ENCODE results near the gene RO60. TPM values are rescaled to one million over a fixed set of nuclear protein-coding genes. Genes with fewer than 3 reads are reported as not detected.
"Not testable (repeated sequence)": the region's sequence is repeated elsewhere in the genome, so short reads cannot be mapped to it uniquely, and the experiment has no call there.

Gene RO60
- polyA plus RNA-seq, 1 of the 3 experiments (the other 2 are of a cell fraction) = 6.4 TPM

- no peak for DNase-seq
- Histone ChIP-seq H3F3A (replicated peaks; ENCODE audit: insufficient read depth) (no peaks in the 10 kb centered on the region), H3K36me3 (replicated peaks in 1 of 2; ENCODE audit: control insufficient read depth in 1 of 2, insufficient read depth in 2 of 2, low read length in 1 of 2) (peaks cover 17 to 18% of the 10 kb centered on the region in 2 experiments), H4K20me1 (ENCODE audit: insufficient read depth) (no peaks in the 10 kb centered on the region), H3K9me2 (no peaks in the 10 kb centered on the region), H3K4me3 (ENCODE audit: low read depth in 2 of 2, low read length in 1 of 2) (no peak overlapping the region), H3K9me3 (0 out of 2 replicates have a peak, but pooled peaks cover 9% of the 10 kb centered on the region), H3K4me1 (ENCODE audit: control insufficient read depth in 1 of 2, insufficient read depth in 2 of 2, low read depth in 1 of 2, low read length in 1 of 2) (no peaks in the 10 kb centered on the region), H2AFZ (ENCODE audit: low read depth) (no peak overlapping the region), H3K27me3 (ENCODE audit: insufficient read depth) (no peaks in the 10 kb centered on the region), H3K9ac (no peak overlapping the region), H3K27ac (ENCODE audit: low read depth in 2 of 2, low read length in 1 of 2) (no peak overlapping the region), H3K79me2 (ENCODE audit: insufficient read depth) (peaks cover 45% of the 10 kb centered on the region), H3K4me2 (no peak overlapping the region)
- TF ChIP-seq SIN3A (IDR thresholded peaks at IDR 0.05; ENCODE audit: borderline replicate concordance, low read depth, low read length) (no peak), EZH2phosphoT487 (IDR thresholded peaks at IDR 0.05; ENCODE audit: borderline replicate concordance, low read depth) (no peak), EP300 (IDR thresholded peaks at IDR 0.05; ENCODE audit: borderline replicate concordance in 1 of 2, low read depth in 1 of 2, low read length in 1 of 2) (no peak), MAX (IDR thresholded peaks at IDR 0.05; ENCODE audit: low read depth) (no peak), JUND (IDR thresholded peaks at IDR 0.05) (no peak), RXRA (IDR thresholded peaks at IDR 0.05; ENCODE audit: borderline replicate concordance, low read depth) (no peak), RFX5 (IDR thresholded peaks at IDR 0.05; ENCODE audit: low read length) (no peak), YY1 (IDR thresholded peaks at IDR 0.05; ENCODE audit: low read depth) (no peak), IRF3 (IDR thresholded peaks at IDR 0.05; ENCODE audit: low read depth, low read length) (no peak), GABPA (IDR thresholded peaks at IDR 0.05; ENCODE audit: low read depth) (no peak), FOSL2 (IDR thresholded peaks at IDR 0.05; ENCODE audit: borderline replicate concordance, low read depth) (no peak), SMC3 (IDR thresholded peaks at IDR 0.05; ENCODE audit: low read depth, low read length) (no peak), TCF12 (IDR thresholded peaks at IDR 0.05) (no peak), RCOR1 (IDR thresholded peaks at IDR 0.05; ENCODE audit: low read length) (no peak)
- WGBS (ENCODE audit: low lambda C conversion rate) = 96% methylated on average over 3 of the region's 3 CpGs
- ChIA-PET CTCF (interaction anchor here (0.7 to 1.5 kb wide), 2 partner anchors 21 to 235 kb away, joined by 3 to 4 read pairs; no protein-coding TSS in a partner anchor), POLR2A (no interaction called here)
These were observed 19.4 kb upstream of the RO60 start for GRCh38 chr1:193040011-193040410.

GRCh38 chr1:193042766-193043691 is 16.4 kb upstream of the RO60 start:
- Histone ChIP-seq H3K4me2 (no peak overlapping the region), H3F3A (replicated peaks; ENCODE audit: insufficient read depth) (peaks cover 4% of the 10 kb centered on the region), H3K9ac (no peak overlapping the region), H3K27me3 (ENCODE audit: insufficient read depth) (no peaks in the 10 kb centered on the region), H3K27ac (ENCODE audit: low read depth in 2 of 2, low read length in 1 of 2) (no peak overlapping the region), H3K4me1 (ENCODE audit: control insufficient read depth in 1 of 2, insufficient read depth in 2 of 2, low read depth in 1 of 2, low read length in 1 of 2) (no peaks in the 10 kb centered on the region), H3K9me2 (no peaks in the 10 kb centered on the region), H3K36me3 (replicated peaks in 1 of 2; ENCODE audit: control insufficient read depth in 1 of 2, insufficient read depth in 2 of 2, low read length in 1 of 2) (peaks cover 29 to 37% of the 10 kb centered on the region in 2 experiments), H3K9me3 (no peaks in the 10 kb centered on the region), H3K79me2 (ENCODE audit: insufficient read depth) (peaks cover 19% of the 10 kb centered on the region; the same call in 1 of the 2 replicates), H4K20me1 (ENCODE audit: insufficient read depth) (no peaks in the 10 kb centered on the region), H2AFZ (ENCODE audit: low read depth) (no peak overlapping the region), H3K4me3 (ENCODE audit: low read depth in 2 of 2, low read length in 1 of 2) (no peak overlapping the region)
- no peak for TF ChIP-seq FOSL2 (IDR thresholded peaks at IDR 0.05; ENCODE audit: borderline replicate concordance, low read depth)
- no peak for TF ChIP-seq CHD2 (IDR thresholded peaks at IDR 0.05; ENCODE audit: low read length, partially characterized antibody)
- TF ChIP-seq POLR2AphosphoS5 (IDR thresholded peaks at IDR 0.05; ENCODE audit: low read depth, low read length) = no peak
- no peak for TF ChIP-seq MXI1 (IDR thresholded peaks at IDR 0.05; ENCODE audit: low read depth, low read length)
- TF ChIP-seq FOXM1 (IDR thresholded peaks at IDR 0.05; ENCODE audit: low read depth) = no peak
- no peak for TF ChIP-seq NFIC (IDR thresholded peaks at IDR 0.05; ENCODE audit: borderline replicate concordance)
- WGBS (ENCODE audit: low lambda C conversion rate) = 100% methylated on average over 1 of the region's 1 CpG
- no peak for DNase-seq
- ChIA-PET CTCF (interaction anchor here (0.9 to 1.0 kb wide), 2 partner anchors 21 to 24 kb away, joined by 3 read pairs; no protein-coding TSS in a partner anchor), POLR2A (no interaction called here)

GRCh38 chr1:193048913-193049312 is 10.5 kb upstream of the RO60 start:
- H3K4me1 ChIP-seq (ENCODE audit: control insufficient read depth in 1 of 2, insufficient read depth in 2 of 2, low read depth in 1 of 2, low read length in 1 of 2); H3K4me3 ChIP-seq (ENCODE audit: low read depth in 2 of 2, low read length in 1 of 2); H4K20me1 ChIP-seq (ENCODE audit: insufficient read depth); DNase-seq; POLR2A ChIA-PET; H3K27ac ChIP-seq (ENCODE audit: low read depth in 2 of 2, low read length in 1 of 2); H3K4me2 ChIP-seq; H3K9me2 ChIP-seq; H3K9ac ChIP-seq; H3F3A ChIP-seq (replicated peaks; ENCODE audit: insufficient read depth); H3K9me3 ChIP-seq; H3K27me3 ChIP-seq (ENCODE audit: insufficient read depth); H2AFZ ChIP-seq (ENCODE audit: low read depth): not testable (repeated sequence)
- Histone ChIP-seq H3K79me2 (ENCODE audit: insufficient read depth) (peaks cover 44% of the 10 kb centered on the region), H3K36me3 (replicated peaks in 1 of 2; ENCODE audit: control insufficient read depth in 1 of 2, insufficient read depth in 2 of 2, low read length in 1 of 2) (peaks cover 51 to 58% of the 10 kb centered on the region in 2 experiments)
- CTCF ChIA-PET = interaction anchor here (0.6 kb wide), 1 partner anchor 21 kb away, joined by 3 read pairs; no protein-coding TSS in a partner anchor
- whole genome bisulfite sequencing (ENCODE audit: low lambda C conversion rate) = 96% methylated on average over 5 of the region's 5 CpGs
